ENCODE measurements around the gene SMAD6. TPM values are rescaled to one million over a fixed set of nuclear protein-coding genes. Genes with fewer than 3 reads are reported as not detected.

The SMAD6 gene
- total and polyA plus RNA-seq, 2 of the 4 experiments (the other 2 are of a cell fraction): 4.8 to 8.5 TPM

DNA sequence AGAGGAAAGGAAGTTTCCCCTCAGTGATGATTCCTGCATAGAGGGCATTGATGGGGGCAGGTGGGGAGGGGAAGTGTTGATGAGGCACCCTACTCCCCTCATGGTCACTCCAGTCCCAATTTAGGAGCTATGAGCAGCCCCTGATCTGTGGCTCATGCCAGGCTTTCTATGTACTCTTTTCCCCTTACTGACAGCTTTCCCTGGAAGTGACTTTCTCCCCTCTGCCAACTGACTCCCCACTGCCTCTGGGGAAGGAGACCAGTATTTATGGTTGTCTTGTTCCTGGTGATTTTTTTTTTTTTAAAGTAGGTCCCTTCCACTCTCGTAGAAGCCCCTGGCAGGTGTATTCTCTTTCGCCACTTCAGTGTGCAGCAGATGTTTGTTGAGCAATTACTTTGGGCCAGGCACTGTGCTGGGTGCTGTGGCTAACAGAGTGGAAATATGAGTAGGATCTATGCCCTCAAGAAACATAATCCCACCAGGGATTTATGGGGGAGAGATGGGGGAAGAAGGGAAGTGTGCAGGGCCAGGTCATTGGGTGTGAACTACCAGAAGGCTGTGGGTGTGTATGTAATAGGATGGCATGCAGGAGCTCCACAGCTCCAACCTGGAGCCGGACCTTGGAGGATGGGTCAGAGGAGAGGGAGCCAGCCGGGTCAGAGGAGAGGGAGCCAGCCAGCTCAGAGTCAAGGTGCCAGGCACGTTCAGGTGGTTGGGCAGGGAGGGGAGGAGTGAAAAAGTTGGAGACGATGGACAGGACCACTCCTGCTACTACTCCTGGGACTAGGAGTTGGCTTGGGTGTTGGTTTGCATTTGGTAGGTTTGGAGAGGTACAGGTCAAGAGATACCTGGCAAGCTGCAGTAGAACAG lies 3.5 kb downstream of the SMAD6 start:
- peaks cover 4% of the 10 kb centered on the region for H3K36me3 ChIP-seq (ENCODE audit: control insufficient read depth, insufficient read depth, low read length)
- no peak overlapping the region for H3K27ac ChIP-seq (ENCODE audit: insufficient read depth, low read length)
- TF ChIP-seq MXI1 (IDR thresholded peaks at IDR 0.05; ENCODE audit: borderline replicate concordance, low read depth, low read length): no peak
- TF ChIP-seq CEBPB (IDR thresholded peaks at IDR 0.05; ENCODE audit: low read depth, low read length): no peak
- TF ChIP-seq ELK1 (IDR thresholded peaks at IDR 0.05; ENCODE audit: borderline replicate concordance, low read depth, low read length): no peak
- TF ChIP-seq BHLHE40 (IDR thresholded peaks at IDR 0.05; ENCODE audit: low read depth, low read length): no peak
- peaks cover 42% of the 10 kb centered on the region for H4K20me1 ChIP-seq (ENCODE audit: insufficient read depth, low read length)
- H3K23ac ChIP-seq (ENCODE audit: low read depth, low read length): peak overlapping the region; percentile 98
- peak overlapping the region; percentile 72 for H3K4me3 ChIP-seq (ENCODE audit: insufficient read depth, low read depth, low read length)
- H3K4me1 ChIP-seq (ENCODE audit: control insufficient read depth, insufficient read depth, low read length): peaks cover 25% of the 10 kb centered on the region
- DNase-seq (no peak), ATAC-seq (ENCODE audit: low read depth) (no peak)
- peak overlapping the region; percentile 8; the same call in 1 of the 2 replicates for H2BK120ac ChIP-seq (ENCODE audit: low read depth, low read length)
- no peak overlapping the region for H3K56ac ChIP-seq (ENCODE audit: extremely low read depth, insufficient read depth, low read length)
- H4K91ac ChIP-seq (ENCODE audit: insufficient read depth, low read depth, low read length): no peak overlapping the region; the same call in 1 of the 2 replicates
- H3K9me3 ChIP-seq (ENCODE audit: control insufficient read depth, insufficient read depth, low read length): no peaks in the 10 kb centered on the region
- H3K18ac ChIP-seq (ENCODE audit: low read depth, low read length): no peak overlapping the region
- no peak overlapping the region for H2BK15ac ChIP-seq (ENCODE audit: low read depth, low read length)
- no peak overlapping the region for H2BK5ac ChIP-seq (ENCODE audit: low read depth, low read length, poor library complexity, severe bottlenecking)
- peaks cover 14 to 65% of the 10 kb centered on the region in 2 experiments for H3K79me1 ChIP-seq (ENCODE audit: low read depth in 1 of 2, low read length in 2 of 2)
- H3K4ac ChIP-seq (ENCODE audit: low read depth, low read length): peak overlapping the region; percentile 36; the same call in 1 of the 2 replicates
- dilution Hi-C loops (cut with HindIII; ENCODE audit: low sequenced_read_pairs, unreplicated experiment): no loop called here
- no peaks in the 10 kb centered on the region for H3K27me3 ChIP-seq (ENCODE audit: control insufficient read depth, insufficient read depth, low read length)
- H3K9ac ChIP-seq (ENCODE audit: low read depth, low read length): peak overlapping the region; percentile 96
- H4K8ac ChIP-seq (ENCODE audit: low read depth in 2 of 2, low read length in 2 of 2): peak overlapping the region in 1 of 2 experiments; percentile 2; a peak in 1 of 4 replicates
- WGBS, 2 experiments (ENCODE audit: extremely low coverage in 2 of 2, insufficient read length in 1 of 2): no CpG with 5 or more reads among the region's 6 CpGs
- ChIA-PET CTCF (interaction anchor here (0.5 to 4.4 kb wide), 6 partner anchors 67 to 177 kb away, joined by 3 to 17 read pairs (median 6); no protein-coding TSS in a partner anchor), POLR2A (ENCODE audit: unreplicated experiment) (interaction anchor here (0.6 to 1.0 kb wide), 2 partner anchors 10 to 137 kb away, joined by 6 to 8 read pairs; no protein-coding TSS in a partner anchor)
- no peak overlapping the region; the same call in 1 of the 2 replicates for H2BK20ac ChIP-seq (ENCODE audit: low read depth, low read length)
- peaks cover 17% of the 10 kb centered on the region for H3K9me1 ChIP-seq (ENCODE audit: insufficient read depth, low read length)
- H4K5ac ChIP-seq (ENCODE audit: low read depth, low read length): no peak overlapping the region
- H3K4me2 ChIP-seq (ENCODE audit: low read depth, low read length): peak overlapping the region; percentile 99
- H2AK5ac ChIP-seq (ENCODE audit: low read depth, low read length): peak overlapping the region; percentile 72
- no peak overlapping the region for H2AFZ ChIP-seq (replicated peaks; ENCODE audit: low read length, poor library complexity)
- in situ Hi-C loops (cut with MboI; ENCODE audit: low sequenced_read_pairs): loop anchor here (5.0 to 25.0 kb wide), 2 partner anchors 67 to 132 kb away; no protein-coding TSS in a partner anchor
- H2AK9ac ChIP-seq (replicated peaks; ENCODE audit: low read depth, low read length, poor library complexity): peak overlapping the region; percentile 38
- intact Hi-C loops (cut with micrococcal nuclease): loop anchor here (2.0 to 10.0 kb wide), 3 partner anchors 82 to 201 kb away; partner anchors contain the start of genes RPL4 and ZWILCH
- no TSS peak for BruUV-seq (replicated peaks)
- peak overlapping the region; percentile 90 for H3K14ac ChIP-seq (replicated peaks; ENCODE audit: low read depth, low read length)

Measured in IMR-90 (cell line).